ENCODE results near the gene LPP.

The LPP gene

GRCh38 chr3:188202358-188203138 lies 48.6 kb downstream of the LPP start:
- peak; percentile 3 for TF ChIP-seq CTCF (IDR thresholded peaks at IDR 0.05; ENCODE audit: low read depth, low read length, missing control alignments)
- no peak for DNase-seq (ENCODE audit: extremely low read depth, low read depth)

DNA sequence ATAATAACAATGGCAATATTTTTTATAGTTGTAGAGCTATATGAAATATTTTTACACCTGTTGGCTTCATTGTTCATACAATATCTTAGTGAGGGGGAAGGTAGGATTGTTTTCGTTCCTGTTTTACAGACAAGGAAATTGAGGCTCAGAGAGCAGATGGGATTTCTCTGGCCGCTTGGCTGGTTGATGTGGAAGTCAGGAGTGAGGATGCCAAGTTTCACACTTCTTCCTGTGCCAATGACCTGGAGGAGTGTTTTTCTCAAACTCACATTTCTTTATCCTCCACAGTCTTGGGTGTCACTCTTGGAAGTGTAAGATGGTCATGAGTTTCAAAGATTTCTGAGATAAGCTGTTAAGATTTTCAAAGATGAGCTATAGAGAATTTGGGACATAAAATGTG lies 50.6 kb downstream of the LPP start:
- DNase-seq (ENCODE audit: extremely low read depth, low read depth), result no peak
- TF ChIP-seq CTCF (IDR thresholded peaks at IDR 0.05; ENCODE audit: low read depth, low read length, missing control alignments), result no peak
- no peak overlapping the region for H3K4me3 ChIP-seq (replicated peaks; ENCODE audit: low read depth, low read length)

More at GRCh38 chr3:188202358-188203138, 48.6 kb downstream of the LPP start:
- no peak overlapping the region for H3K4me3 ChIP-seq (replicated peaks; ENCODE audit: low read depth, low read length)

DNA sequence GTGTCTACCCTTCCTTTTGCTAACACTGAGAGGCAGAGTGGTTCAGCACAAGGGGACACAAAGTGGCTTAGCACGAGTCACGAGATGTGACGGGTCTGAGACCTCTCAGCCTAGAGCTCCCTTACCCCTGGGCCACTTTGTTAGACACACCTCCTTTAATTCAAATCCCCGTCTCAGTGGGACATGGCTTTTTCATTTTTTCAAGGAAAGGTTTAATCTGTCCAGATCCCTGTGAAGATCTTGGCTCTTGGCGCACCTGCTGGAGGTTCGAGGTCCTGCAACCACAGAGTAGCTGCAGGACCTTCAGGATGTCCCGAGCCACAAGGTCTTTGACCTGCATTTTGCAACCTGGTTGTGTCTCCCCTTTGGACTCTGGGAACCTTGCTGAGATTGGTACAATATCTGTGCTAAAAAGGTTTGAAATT lies 52.0 kb downstream of the LPP start:
- no peak overlapping the region for H3K4me3 ChIP-seq (replicated peaks; ENCODE audit: low read depth, low read length)
- DNase-seq (ENCODE audit: extremely low read depth, low read depth), result no peak
- no peak for TF ChIP-seq CTCF (IDR thresholded peaks at IDR 0.05; ENCODE audit: low read depth, low read length, missing control alignments)

DNA sequence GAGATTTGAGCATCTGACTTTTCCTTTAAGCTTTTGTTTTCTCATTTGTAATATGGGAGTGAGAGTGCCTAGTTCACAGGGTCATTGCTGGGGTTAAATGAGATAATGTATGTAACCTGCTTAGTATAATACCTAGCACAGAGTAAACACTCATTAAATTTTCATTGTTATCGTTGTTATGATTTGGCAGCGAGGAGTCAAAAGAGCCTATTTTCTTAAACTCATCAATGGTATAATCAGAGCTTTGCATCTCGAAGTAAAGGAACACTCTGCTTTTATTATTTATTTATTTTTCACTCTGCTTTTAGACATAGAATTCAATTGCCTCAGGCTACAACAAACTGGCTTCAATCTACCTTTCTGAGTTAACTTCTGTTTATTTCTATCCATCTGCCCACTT lies 52.8 kb downstream of the LPP start:
- no peak for DNase-seq (ENCODE audit: extremely low read depth, low read depth)
- no peak for TF ChIP-seq CTCF (IDR thresholded peaks at IDR 0.05; ENCODE audit: low read depth, low read length, missing control alignments)

DNA sequence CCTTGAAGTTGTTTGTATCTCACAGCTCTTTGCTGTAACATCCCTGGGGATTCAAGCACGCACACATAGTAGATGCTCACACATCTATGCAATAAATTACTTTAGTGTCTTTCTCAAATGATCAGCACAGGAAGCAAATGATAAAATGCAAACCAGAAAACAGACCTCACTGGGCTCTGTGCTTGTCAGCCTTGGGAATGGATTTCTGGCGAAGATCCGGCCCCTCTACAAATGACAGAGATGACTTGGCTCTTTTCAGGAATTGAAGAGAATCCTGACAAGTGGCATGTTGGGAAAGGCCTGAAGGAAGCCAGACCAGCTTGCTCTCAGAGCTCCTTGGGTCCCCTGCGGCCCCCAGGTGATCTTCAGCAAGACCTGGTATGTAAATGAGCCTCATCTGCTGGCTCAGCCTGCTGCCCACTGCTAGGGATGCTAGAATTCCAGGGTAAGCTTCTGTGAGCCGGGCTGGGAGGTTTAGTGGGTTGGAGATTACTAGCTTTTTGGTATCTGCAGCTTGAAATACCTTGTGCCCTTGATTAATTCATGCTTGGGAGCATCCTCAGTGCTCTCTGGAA lies 54.1 kb downstream of the LPP start:
- H3K4me3 ChIP-seq (replicated peaks; ENCODE audit: low read depth, low read length), result no peak overlapping the region
- no peak for DNase-seq (ENCODE audit: extremely low read depth, low read depth)
- TF ChIP-seq CTCF (IDR thresholded peaks at IDR 0.05; ENCODE audit: low read depth, low read length, missing control alignments), result no peak

More for the DNA sequence above, 52.8 kb downstream of the LPP start:
- H3K4me3 ChIP-seq (replicated peaks; ENCODE audit: low read depth, low read length), result no peak overlapping the region

DNA sequence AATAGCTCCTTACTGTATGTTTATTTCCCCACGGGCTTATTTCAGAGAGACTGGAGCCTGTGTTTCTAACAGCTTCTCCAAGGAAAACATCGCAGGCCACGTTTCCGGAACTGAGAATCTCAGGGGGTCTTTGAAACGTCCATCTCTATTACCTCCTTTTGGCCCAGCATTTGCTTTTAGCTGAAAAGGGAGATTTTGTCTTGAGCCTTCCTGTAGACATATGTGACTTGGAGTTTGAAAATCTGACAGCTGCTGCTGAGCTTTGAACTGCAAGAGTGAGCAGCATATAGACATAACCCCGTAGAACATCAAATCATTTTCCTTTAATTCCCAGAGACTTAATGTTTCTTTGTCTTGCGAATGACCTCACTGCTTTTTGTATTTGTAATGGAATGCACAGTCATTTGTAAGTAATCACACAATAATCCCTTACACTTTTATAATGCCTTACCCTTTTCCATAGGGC lies 54.6 kb downstream of the LPP start:
- DNase-seq (ENCODE audit: extremely low read depth, low read depth), result no peak
- H3K4me3 ChIP-seq (replicated peaks; ENCODE audit: low read depth, low read length), result no peak overlapping the region
- TF ChIP-seq CTCF (IDR thresholded peaks at IDR 0.05; ENCODE audit: low read depth, low read length, missing control alignments), result no peak
